K562 (cell line): ENCODE results near the gene RND1. TPM values are rescaled to one million over a fixed set of nuclear protein-coding genes. Genes with fewer than 3 reads are reported as not detected.

Experiments used
- ATAC-seq: fragments of 200-7000 bp; cut with Tn5 transposase; 3 replicates; pipeline ENCODE4 v1.9.1; 2020; ENCODE audit warnings: moderate library complexity
- BruUV-seq: library from RNA; stranded (reverse); fragments of 400-500 nt; replicated peaks from 2 replicates; lab custom pipeline; 2021; lab: Mats Ljungman, UMichigan
- CTCF ChIA-PET: fragments of 300-600 bp; formaldehyde crosslinking; extraction: SDS; loops from one replicate; lab custom pipeline; 2021; ENCODE audit warnings: low intra/inter-chr PET ratio; lab: Yijun Ruan, JAX
- POLR2A ChIA-PET: fragments of 300-600, 350-650 bp; sonication (Branson Sonifier 250); formaldehyde crosslinking; extraction: SDS; loops from one replicate; lab custom pipeline; 2021; ENCODE audit warnings: antibody characterized with exemption, inconsistent platforms; lab: Yijun Ruan, JAX
- DNase-seq, 4 experiments: peaks; one replicate each; pipeline versions ENCODE4 v3.0.0 to v3.0.0-alpha.2; 2011 to 2018; ENCODE audit warnings: low spot score in 3 of 4, mixed read lengths in 3 of 4; ENCODE audit errors: extremely low read depth in 1 of 4
- FAIRE-seq: peaks from 2 replicates; lab custom pipeline; 2011; peaks lifted over from hg19 to GRCh38; lab: Jason Lieb, UNC
- H2AFZ ChIP-seq: 2 replicates; pipeline ENCODE4 v1.6.0; 2011; ENCODE audit warnings: low read depth, low read length, control low read depth, inconsistent platforms
- H3K27ac ChIP-seq: fragments of 200-600 bp; 3 replicates; pipeline ENCODE4 v1.8.0; 2011; ENCODE audit warnings: low read depth, mild to moderate bottlenecking, control low read depth, inconsistent platforms, low read length, moderate library complexity, mixed read lengths; ENCODE audit errors: extremely low read depth
- H3K27me3 ChIP-seq, 2 experiments: fragments of 300-600 bp in 1 of 2; 2 replicates in 1 of 2; 3 replicates in 1 of 2; pipeline versions ENCODE4 v1.6.0 to v1.8.0; 2011; ENCODE audit warnings: inconsistent platforms in 2 of 2, low read length in 2 of 2, mild to moderate bottlenecking in 1 of 2, mixed read lengths in 1 of 2, moderate library complexity in 1 of 2; ENCODE audit not compliant: control insufficient read depth in 2 of 2, insufficient read depth in 2 of 2
- H3K36me3 ChIP-seq: fragments of 300-600 bp; 3 replicates; pipeline ENCODE4 v1.8.0; 2011; ENCODE audit warnings: mild to moderate bottlenecking, low read length, inconsistent platforms; ENCODE audit not compliant: control insufficient read depth, insufficient read depth
- H3K4me1 ChIP-seq, 2 experiments: fragments of 200-600 bp in 1 of 2; replicated peaks in 1 of 2; 2 replicates in 1 of 2; 3 replicates in 1 of 2; pipeline versions ENCODE4 v1.5.1 to v1.8.0; 2011; ENCODE audit warnings: inconsistent platforms in 2 of 2, low read length in 2 of 2, mild to moderate bottlenecking in 1 of 2, mixed read lengths in 1 of 2, moderate library complexity in 1 of 2; ENCODE audit not compliant: control insufficient read depth in 2 of 2, insufficient read depth in 2 of 2
- H3K4me2 ChIP-seq: 2 replicates; pipeline ENCODE4 v1.6.1; 2011; ENCODE audit warnings: low read length, control low read depth, inconsistent platforms, mixed read lengths; ENCODE audit not compliant: insufficient read depth
- H3K4me3 ChIP-seq: fragments of 200-600 bp; sonication (generic), shearing (Covaris generic); 2 replicates; pipeline ENCODE4 v1.5.1; 2016; ENCODE audit warnings: control low read depth, inconsistent platforms
- H3K79me2 ChIP-seq: fragments of 200-600 bp; 3 replicates; pipeline ENCODE4 v1.8.0; 2011; ENCODE audit warnings: low read length, inconsistent platforms; ENCODE audit not compliant: control insufficient read depth, insufficient read depth
- H3K9ac ChIP-seq, 2 experiments: 2 replicates each; pipeline versions ENCODE4 v1.6.0 to v1.6.1; 2011; ENCODE audit warnings: low read depth in 2 of 2, low read length in 2 of 2, control low read depth in 1 of 2, inconsistent platforms in 1 of 2, mild to moderate bottlenecking in 1 of 2, mixed read lengths in 1 of 2; ENCODE audit not compliant: insufficient read depth in 1 of 2
- H3K9me1 ChIP-seq: one replicate; pipeline ENCODE4 v1.6.0; 2011; ENCODE audit warnings: inconsistent platforms, mild to moderate bottlenecking, low read length, moderate library complexity; ENCODE audit not compliant: control insufficient read depth, insufficient read depth
- H3K9me3 ChIP-seq: replicated peaks from 2 replicates; pipeline ENCODE4 v1.5.1; 2011; ENCODE audit warnings: low read depth, low read length, inconsistent platforms; ENCODE audit not compliant: control insufficient read depth, insufficient read depth
- H4K20me1 ChIP-seq: replicated peaks from 2 replicates; pipeline ENCODE4 v1.6.1; 2011; ENCODE audit warnings: low read length, inconsistent platforms, mixed read lengths; ENCODE audit not compliant: control insufficient read depth, insufficient read depth
- ASH1L ChIP-seq: fragments of 450-650 bp; IDR thresholded peaks from 2 replicates; pipeline ENCODE4 v1.6.1; 2018; ENCODE audit warnings: borderline replicate concordance, mild to moderate bottlenecking, low read depth; ENCODE audit not compliant: partially characterized antibody
- ATF1 ChIP-seq, 2 experiments: fragments of 450-650 bp in 1 of 2; IDR thresholded peaks; 2 replicates each; pipeline ENCODE4 v1.6.1; 2016; ENCODE audit warnings: missing compliant biosample characterization in 1 of 2, missing genetic modification characterization in 1 of 2
- CAMTA2 ChIP-seq: fragments of 250-450 bp; sonication (Bioruptor Pico); conservative IDR thresholded peaks from 2 replicates; pipeline ENCODE4 v1.5.1; 2022
- FIP1L1 ChIP-seq: fragments of 200-400 bp; formaldehyde crosslinking; IDR thresholded peaks from 2 replicates; pipeline ENCODE4 v1.6.1; 2018; ENCODE audit warnings: mild to moderate bottlenecking, low read depth, low read length; ENCODE audit not compliant: poor library complexity, severe bottlenecking
- HMG20B ChIP-seq: fragments of 250-450 bp; sonication (Bioruptor Pico); IDR thresholded peaks from 2 replicates; pipeline ENCODE4 v1.5.0; 2021; ENCODE audit warnings: mild to moderate bottlenecking
- KDM5B ChIP-seq: fragments of 200-600 bp; sonication (generic); IDR thresholded peaks from 2 replicates; pipeline ENCODE4 v1.6.1; 2012; ENCODE audit warnings: low read depth, mild to moderate bottlenecking, moderate library complexity, low read length, control low read depth, inconsistent platforms; ENCODE audit not compliant: insufficient replicate concordance
- RBBP5 ChIP-seq: fragments of 200-600 bp; sonication (generic); IDR thresholded peaks from 2 replicates; pipeline ENCODE4 v1.6.1; 2012; ENCODE audit warnings: borderline replicate concordance, mild to moderate bottlenecking, low read length, control low read depth, inconsistent platforms; ENCODE audit not compliant: insufficient read depth, poor library complexity, severe bottlenecking
- ZNF79 ChIP-seq: fragments of 250-450 bp; sonication (Bioruptor Pico); IDR thresholded peaks from 2 replicates; pipeline ENCODE4 v1.4.0; 2020; ENCODE audit warnings: low read depth, mild to moderate bottlenecking, moderate library complexity
- ZSCAN29 ChIP-seq: fragments of 450-650 bp; IDR thresholded peaks from 2 replicates; pipeline ENCODE4 v1.6.1; 2017
- WGBS: fragments of 100-300 bp; shearing (Covaris generic); methylation state at CpG from one replicate; pipeline ENCODE4 v1.1.6; 2016; ENCODE audit warnings: low coverage, mixed read lengths; ENCODE audit not compliant: insufficient coverage; ENCODE audit errors: missing lambda C conversion rate; 5-methylcytosine and 5-hydroxymethylcytosine counted together
- in situ Hi-C: fragments of 300-500 bp; cut with MboI; formaldehyde crosslinking; loops from 4 replicates; pipeline ENCODE4 v1.15.0; 2018; ENCODE audit warnings: inconsistent platforms, mixed read lengths
- intact Hi-C: fragments of 100-400 bp; cut with micrococcal nuclease; formaldehyde crosslinking; loops from 2 replicates; pipeline ENCODE4 v1.14.2; 2022
- polyA plus RNA-seq, 8 experiments: library from polyadenylated mRNA; depleted of rRNA in 4 of 8; stranded (reverse) in 5 of 8; unstranded in 3 of 8; fragments of >200 nt; fragmentation: Nextera tagmentation in 2 of 8; fragmentation: Illumina TruSeq in 1 of 8; extraction: Ambion mirVana in 2 of 8; extraction: Trizol in 1 of 8; gene quantifications; 2 replicates each; pipeline versions ENCODE4 v1.2.1 to v1.2.3, GENCODE V29; 2011 to 2014; ENCODE audit warnings: inconsistent platforms in 1 of 8, missing spikeins in 1 of 8
- total RNA-seq, 7 experiments: library from RNA; depleted of rRNA in 6 of 7; stranded (reverse); fragments of >200 nt in 6 of 7; fragmentation: Illumina TruSeq in 2 of 7; extraction: Trizol in 2 of 7; gene quantifications; 2 replicates each; pipeline versions ENCODE4 v1.2.1 to v1.2.3, GENCODE V29; 2011 to 2021; ENCODE audit warnings: low replicate concordance in 1 of 7

Gene RND1
- total and polyA plus RNA-seq, 9 of the 15 experiments (the other 6 are each of a cell fraction or from before 2014, with no cell fraction given) = 0.18 to 0.78 (median 0.58) TPM; not detected in 2

DNA sequence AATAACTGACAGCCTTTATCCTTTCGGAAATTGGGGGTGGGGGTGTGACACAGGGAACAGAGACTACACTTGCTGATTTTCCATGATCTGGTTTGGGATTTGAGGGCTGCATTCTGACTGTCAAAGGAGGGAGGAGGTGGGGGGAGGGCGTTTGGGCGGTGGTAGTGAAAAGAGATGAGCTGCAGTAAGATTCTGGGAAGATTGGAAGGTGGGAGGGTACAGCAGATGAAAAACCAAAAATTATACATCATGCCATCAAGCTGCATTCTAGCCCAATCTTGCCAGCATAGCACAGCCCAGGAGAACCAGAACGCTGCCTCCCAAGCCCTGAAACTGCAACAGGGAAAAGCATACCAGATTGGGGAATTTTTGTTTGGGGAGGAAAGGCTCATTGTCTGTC lies 2.4 kb downstream of the RND1 start:
- Histone ChIP-seq H3K4me3 (no peak overlapping the region), H3K36me3 (no peaks in the 10 kb centered on the region), H3K9me3 (no peaks in the 10 kb centered on the region), H3K27ac (no peak overlapping the region), H3K9me1 (no peaks in the 10 kb centered on the region), H2AFZ (no peak overlapping the region), H3K27me3 (peaks cover 27 to 34% of the 10 kb centered on the region in 2 experiments), H3K9ac (no peak overlapping the region), H4K20me1 (0 out of 2 replicates have a peak, but pooled peaks cover 4% of the 10 kb centered on the region), H3K4me1 (peaks cover 7 to 8% of the 10 kb centered on the region in 2 experiments; a peak in 3 of 5 replicates), H3K4me2 (no peak overlapping the region), H3K79me2 (no peaks in the 10 kb centered on the region)
- FAIRE-seq (no peak), ATAC-seq (no peak), DNase-seq (no peak)
- intact Hi-C loops = no loop called here
- 6% methylated on average over 4 of the region's 4 CpGs for WGBS
- TF ChIP-seq FIP1L1 = no peak
- no peak for TF ChIP-seq CAMTA2 (CRISPR knock-in tag)
- no peak for TF ChIP-seq ASH1L
- TF ChIP-seq HMG20B (CRISPR knock-in tag) = no peak
- no peak for TF ChIP-seq RBBP5
- no peak for TF ChIP-seq ZNF79
- TF ChIP-seq ATF1 (CRISPR knock-in tag; IDR thresholded peaks at IDR 0.05) = no peak
- TF ChIP-seq ATF1 (tag; IDR thresholded peaks at IDR 0.05) = no peak
- no peak for TF ChIP-seq KDM5B
- TF ChIP-seq ZSCAN29 = no peak
- CTCF ChIA-PET = no interaction called here
- no TSS peak for BruUV-seq
- in situ Hi-C loops = no loop called here
- POLR2A ChIA-PET = interaction anchor here (1.8 kb wide), 1 partner anchor 11 kb away, joined by 7 read pairs; the partner anchor contains the start of gene DDX23
